GM21360 (cell line): ENCODE data around the gene NXT1.

Experiments used
- ATAC-seq: cut with Tn5 transposase; IDR thresholded peaks from one replicate; pipeline ENCODE4 v1.9.1; 2021; ENCODE audit warnings: mild to moderate bottlenecking, moderate library complexity; ENCODE audit not compliant: unreplicated experiment

Gene NXT1

DNA sequence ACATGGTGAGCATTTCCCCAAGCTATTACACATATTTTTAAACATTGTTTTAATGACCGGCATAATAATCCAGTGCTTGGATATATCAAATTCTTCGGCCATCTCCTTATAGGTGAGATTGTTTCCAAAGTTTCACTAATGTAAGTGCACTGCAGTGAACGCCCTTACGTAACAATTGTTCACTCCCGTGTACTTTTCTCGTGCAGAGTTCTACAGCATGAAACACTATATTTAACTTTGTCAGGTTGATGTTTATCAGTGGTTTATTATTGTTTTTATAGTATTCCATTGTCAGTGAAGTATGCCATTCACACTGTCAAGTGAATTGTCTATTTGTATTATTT, 7.9 kb downstream of the NXT1 start:
- no peak for ATAC-seq

DNA sequence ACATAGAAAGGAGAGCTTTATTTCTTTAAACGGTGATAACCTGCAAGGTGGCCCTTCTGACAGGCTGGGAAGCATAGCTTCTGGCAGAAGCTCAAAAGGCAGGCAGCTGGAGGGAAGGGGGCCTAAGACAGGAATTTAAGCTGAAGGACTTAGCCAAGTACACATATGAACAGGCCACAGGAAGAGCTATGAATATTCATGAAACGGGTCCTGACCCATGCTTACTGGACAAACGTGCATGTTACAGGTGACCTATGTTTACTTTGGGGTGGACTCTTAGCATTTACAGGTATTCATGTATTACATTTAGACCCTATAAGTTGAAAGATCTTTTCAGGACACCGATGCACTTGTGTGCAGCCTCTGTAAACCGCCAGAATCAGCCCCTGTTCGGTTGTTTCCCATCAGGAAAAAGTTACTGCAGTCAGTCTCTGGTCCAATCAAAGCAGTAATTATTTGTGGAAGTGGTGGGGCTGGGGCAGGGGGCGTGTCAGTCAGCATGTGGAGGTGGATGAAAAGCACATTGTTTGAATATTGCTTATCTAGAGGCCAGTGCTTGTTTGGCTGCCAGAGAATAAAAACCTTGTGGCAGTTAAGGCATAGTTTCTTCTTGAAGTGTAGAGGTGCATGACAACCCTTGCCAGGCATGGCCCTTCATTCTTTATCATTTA, 8.5 kb downstream of the NXT1 start:
- no peak for ATAC-seq

DNA sequence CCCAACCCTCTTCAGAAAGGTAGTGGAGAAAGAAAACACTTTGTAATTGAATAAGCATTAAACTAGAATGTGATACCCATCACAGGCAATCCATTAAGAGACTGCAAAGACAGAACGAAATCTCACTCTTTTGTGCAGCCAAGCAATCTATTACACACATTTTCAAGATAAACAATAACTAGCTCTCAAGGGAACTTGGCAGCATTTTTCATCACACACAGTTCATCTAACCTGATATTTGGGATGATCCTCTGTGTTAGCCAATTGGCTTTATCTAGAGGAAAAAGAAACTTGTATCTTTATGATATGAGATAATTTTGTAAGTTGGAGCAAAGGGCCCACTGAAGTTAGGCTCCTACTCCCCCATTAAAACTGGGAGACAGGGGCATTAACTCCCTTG, 9.9 kb downstream of the NXT1 start:
- no peak for ATAC-seq

DNA sequence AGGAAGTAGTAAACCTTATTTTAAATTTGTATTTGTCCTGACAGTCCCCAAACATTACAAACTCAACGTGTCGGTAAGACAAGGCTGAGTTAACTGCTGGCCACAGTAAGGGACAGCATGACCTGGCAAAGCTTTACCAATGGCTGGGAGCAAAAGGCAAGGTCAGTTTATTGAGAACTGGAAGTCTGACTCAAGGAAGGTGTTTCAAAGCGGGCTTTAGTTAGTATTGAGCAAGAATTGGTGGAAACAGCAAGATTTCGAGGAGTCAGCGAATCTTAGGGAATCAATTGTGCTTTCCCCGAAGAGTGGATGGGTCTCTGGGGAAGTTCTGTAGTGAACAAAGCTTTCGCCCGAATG, 10.5 kb downstream of the NXT1 start:
- no peak for ATAC-seq

DNA sequence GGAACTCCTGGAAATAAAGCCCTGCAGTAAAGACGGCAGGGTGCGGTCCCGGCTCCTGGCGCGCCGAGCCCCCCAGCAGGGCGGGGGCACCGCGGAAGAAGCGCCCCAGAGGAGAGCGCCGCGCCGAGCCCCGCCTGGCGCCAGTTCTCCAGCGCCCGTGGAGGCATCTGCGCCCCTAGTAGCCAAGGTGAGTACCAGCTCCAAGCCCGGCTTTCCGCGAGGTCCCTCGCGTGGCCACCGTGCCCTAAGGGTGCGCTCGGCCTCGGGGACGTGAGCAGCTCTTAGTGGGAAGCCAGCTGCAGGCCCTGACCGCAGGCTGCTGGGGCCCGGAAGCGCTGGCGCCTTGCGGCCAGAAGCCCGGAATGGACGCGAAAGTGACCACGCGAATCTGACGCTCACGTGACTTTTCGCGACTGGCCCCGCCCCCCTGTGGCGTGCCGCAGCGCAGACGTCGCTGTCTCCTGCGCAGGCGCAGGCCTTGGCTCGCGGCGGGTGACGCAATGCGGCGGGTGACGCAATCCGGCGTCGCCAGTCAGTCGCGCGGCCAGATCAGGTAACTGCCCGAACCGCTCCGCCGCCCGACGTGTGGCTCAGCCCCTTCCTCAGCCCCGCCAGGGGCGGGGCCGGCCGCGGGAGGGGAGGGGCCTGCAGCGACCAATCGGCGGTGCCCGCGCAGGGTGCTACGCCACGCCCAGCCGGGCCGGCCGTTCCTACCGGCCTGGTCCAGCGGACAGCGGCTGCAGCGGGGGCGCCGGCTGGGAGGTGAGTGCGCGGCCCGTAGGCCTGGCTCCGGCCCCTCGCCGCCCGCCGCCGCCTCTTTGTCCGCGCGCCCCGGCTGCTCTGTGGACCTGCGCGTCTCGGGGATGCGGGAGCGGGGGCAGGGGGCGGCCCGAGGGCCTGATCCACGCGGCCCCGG, 11.1 kb downstream of the NXT1 start, which contains the start of gene GZF1:
GZF1 (plus strand) TSS at position 707 of the 916 bp plus-strand sequence. CDS start 2,202 bp downstream, outside the sequence.
- ATAC-seq, result peak; percentile 61

DNA sequence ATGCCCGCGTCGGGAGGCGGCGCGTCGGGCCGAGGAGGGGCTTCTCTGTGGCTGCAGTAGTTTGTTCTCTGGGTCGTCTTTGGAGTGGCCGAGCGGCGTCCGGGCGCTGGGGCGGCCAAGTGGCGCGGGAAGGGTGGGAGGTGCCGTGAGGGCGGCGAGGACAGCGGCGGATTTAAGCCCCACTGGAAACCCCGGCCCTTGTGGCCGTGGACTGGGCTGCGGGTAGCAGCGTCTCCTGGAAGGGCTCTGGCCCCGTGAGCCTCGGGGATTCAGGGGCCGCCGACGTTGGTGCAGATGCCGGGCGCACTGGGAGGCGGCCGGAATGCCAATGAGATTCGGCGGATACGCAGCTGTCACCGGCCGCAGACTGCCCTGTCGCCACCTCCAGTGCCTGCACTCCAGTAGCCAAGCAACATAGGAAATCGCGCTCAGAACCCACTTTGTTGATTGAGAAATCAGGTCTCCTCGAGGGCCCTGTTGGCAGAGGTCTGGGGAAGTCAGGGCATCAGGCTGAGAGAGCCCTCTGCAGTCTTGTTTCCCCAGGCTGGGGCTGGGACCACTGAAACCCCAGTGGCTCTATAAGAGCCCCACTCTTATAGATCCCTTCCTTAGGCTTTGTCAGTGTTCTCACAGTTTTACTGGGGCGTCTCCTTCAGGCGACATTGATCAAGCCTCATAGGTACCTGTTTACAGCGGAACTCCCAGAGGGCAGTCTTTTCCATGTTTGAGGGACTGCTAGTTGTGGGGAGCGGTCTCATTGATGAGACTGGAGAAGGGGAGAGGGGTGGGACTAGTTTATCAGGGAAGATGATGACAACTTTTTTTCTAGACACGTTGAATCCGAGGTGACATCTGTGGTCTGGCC, 12.0 kb downstream of the NXT1 start:
- peak; percentile 11 for ATAC-seq

DNA sequence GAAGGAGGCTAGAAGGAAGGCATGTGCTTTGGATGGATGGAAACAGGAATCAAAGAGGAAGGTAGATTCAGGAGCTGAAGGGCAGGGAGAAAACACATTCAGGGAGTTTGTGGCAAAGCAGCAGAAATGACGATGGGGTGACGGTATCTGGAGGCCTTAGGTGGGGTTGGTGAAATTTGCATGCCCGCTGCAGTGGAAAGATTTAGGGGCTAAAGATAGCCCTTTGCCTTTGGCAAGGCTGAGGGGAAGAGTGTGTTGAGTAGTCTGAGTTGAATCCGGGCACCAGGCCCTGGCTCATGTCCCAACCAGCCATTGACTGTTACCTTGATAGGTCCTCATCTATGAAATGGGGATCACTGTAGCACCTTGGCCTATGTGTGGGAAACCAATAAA, 12.7 kb downstream of the NXT1 start:
- no peak for ATAC-seq

DNA sequence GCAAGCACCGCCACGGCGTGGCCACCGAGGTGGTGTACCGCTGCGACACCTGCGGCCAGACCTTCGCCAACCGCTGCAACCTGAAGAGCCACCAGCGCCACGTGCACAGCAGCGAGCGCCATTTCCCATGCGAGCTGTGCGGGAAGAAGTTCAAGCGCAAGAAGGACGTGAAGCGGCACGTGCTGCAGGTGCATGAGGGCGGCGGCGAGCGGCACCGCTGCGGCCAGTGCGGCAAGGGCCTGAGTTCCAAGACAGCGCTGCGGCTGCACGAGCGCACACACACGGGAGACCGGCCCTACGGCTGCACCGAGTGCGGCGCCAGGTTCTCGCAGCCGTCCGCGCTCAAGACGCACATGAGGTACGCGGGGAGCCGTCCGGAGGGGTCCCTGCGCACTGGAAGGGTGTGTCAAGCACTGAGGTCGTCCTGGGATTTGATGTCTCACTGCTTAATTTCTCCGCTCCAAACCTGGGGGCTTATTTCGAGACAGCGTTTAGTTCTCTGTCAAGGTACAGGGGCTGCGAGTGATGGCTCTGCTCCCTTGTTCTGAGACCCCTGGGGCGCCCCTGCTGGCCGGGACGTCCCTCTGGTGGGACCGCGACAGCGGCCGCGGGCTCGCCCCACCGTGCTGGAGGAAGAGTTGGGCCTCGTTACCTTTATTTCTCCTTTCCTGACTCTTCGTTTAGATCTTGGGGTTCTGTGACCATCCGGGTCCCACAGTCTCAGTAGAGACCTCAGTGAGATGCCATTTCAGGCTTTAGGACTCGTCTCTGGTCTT, 15.0 kb downstream of the NXT1 start:
- no peak for ATAC-seq

DNA sequence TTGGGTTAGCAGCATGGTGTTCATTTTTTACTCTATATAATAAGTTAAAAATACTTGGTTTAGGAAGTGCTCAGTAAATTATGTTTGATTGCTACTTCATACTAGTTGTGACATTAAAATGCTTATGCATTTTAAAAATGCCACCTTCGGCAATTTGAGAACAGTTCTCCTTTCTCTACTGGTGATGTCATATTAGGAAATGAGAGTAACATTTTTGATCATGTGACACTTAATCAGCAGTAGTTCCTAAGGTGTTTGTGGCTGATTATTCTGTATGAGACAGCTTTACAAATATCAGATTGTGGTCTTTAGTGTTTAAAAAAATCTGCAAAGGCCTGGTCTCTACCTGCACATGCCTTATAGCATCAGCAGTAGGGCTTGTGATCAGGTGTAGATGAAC, 15.8 kb downstream of the NXT1 start:
- no peak for ATAC-seq

DNA sequence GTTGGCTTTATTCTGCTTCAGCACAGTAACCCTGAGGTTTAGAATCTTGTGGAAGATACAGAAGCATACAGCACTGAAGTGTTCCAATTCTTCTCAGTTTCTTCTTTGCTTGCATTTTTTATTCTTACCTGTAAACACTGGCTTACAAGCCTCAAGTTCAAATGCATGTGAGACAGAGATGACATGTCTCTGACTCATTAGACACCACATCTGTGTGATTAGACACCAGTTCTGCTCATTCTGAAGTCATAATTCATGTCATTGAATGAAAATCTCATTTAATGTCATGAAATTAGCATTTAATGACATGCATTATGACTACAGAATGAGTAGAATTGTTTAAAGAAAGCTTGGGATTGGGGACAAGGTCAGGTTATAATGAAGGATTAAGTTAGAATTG, 17.2 kb downstream of the NXT1 start:
- ATAC-seq, result no peak

DNA sequence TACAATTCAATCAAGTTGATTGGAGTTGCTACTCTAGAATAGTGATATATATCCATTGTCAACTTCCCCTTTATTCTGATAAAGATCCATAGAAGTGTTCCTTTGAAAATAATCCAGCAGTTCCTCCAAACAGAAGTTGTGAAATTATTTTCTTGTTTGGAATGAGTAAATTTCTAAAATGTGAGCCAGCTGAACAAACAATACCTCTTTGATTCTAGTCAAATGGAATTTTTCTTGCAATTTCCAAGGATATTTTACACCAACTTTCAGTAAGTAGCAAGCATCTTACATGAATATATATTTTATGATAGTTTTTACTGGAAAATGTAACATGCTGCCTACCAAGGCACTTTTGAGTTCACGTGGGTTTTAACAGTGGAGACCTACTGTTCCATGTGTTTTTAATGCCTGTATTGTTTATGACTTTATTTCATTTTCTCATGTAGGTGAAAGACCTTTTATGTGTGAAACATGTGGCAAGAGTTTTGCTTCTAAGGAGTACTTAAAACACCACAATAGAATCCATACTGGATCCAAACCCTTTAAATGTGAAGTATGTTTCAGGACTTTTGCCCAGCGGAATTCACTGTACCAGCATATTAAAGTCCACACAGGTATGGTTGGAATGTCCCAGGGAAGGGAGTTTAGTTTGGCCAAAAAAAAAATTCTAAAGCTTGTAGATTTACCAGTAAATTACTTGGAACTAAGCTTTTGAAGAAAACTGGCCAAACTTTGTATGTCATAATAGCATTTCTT, 17.9 kb downstream of the NXT1 start:
- no peak for ATAC-seq

DNA sequence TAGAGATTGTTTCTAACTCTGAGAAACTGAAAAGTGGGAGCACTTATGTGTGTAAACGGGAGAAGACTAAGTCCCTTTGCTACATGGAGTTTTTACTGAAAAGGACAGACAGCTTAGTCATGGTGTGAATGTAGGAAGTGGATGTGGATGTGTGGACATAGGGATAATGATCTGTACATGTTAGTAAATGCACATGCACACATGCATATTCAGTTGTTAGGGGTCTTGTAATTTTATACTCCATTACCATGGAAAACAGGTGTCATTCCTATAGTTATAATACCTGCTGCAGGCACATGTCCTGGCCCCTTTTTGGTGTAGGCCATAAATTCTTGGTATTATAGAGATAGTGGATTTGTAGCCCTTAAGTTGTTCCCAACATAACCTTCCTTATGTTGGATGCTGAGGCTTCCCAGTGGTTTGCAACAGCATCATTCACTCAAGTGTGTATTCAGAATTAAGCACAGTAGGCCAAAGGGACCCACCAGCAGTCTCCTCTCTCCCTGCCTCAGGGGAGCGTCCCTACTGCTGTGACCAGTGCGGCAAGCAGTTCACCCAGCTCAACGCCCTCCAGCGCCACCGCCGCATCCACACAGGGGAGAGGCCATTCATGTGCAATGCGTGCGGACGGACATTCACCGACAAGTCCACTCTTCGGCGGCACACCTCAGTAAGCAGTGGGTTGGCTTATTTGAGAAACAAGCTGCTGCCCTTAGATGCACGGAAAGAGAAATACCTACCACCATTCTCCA, 18.7 kb downstream of the NXT1 start:
- ATAC-seq, result no peak

DNA sequence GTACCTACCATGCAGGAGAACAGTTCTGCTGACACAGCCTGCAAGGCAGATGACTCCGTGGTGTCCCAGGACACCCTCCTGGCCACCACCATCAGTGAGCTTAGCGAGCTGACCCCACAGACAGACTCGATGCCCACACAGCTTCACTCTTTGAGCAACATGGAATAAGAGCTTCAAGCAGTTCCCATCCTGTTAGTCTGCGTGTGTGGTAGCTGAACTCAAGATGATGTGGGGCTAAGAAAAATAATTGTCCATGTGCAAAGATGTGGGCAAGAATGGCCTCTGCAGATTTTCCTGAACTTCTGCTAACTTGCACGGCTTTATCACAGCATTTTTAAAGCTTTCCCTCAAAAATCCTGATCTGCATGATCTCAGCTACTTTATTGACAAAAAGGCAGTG, 19.7 kb downstream of the NXT1 start:
- ATAC-seq, result no peak

DNA sequence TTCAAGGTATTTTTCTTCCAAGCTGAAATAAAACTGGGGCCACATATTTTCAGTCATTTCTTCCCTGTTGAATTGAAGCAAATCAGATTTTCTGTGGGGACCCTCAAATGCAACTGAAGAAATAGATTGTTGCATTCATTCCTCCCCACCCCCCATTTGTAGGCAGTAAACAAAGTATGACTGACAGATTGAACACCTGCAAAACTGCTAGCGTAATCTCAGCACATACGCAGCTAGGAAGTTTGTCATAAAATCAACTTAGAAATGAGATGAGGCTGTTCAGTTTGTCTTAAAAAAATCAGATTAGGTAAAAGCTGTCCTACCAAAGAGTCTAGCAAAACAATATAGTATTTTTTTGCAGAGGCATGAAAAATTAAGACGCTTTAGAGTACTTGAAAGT, 20.3 kb downstream of the NXT1 start:
- ATAC-seq, result no peak

DNA sequence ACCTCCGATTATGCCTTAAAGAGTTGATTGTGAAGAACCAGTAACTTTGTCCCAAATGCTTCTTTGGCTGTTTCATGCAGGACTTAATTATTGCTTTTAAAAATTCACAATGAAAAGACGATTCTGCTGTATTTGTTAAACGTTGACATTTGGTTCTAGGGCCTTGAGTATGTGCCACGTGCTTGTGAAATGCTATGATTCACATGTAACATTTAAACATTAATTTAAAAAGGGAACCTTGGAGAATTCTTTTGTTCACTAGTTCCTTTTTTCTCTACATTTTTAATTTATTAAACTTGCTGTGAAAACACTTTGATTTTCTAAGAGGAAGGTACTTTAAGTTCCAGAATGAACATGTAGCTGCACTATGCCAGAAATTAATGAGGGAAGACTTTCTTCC, 20.9 kb downstream of the NXT1 start:
- ATAC-seq, result no peak

DNA sequence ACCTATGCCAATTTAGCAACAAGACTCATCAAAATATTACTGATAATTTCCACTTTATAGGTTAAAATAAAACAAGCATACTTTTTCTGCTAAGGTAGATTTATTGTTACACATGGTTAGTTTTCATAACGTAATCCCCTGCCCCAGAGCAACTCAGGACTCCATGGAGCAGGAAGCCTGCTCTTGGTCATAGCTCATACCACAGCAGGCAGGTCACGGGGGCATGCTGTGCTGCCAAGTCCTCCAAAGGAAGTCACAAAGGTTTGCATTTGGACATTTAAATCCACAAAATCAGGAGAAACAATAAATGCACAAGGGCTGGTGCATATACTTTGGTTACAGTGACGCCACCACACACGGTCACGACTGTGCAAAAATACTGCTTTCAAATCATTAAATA, 23.9 kb downstream of the NXT1 start:
- no peak for ATAC-seq

DNA sequence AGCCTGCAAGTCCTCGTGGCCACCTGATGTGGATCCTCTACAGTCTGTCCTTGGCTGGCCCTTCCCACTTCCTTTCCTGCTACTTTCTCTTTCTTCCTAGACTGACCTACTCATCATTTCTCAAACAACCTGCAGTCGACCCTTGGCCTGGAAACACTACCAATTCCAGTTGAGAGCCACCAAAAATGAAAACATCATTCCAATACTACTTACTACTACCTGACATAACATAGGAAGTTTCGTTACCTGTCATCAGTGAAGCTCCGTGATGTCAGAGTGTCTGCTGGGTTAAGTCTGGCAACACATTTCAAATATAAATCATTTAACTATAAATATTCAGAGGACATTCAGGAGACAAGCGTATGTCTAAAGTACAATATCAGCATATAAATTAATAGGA, 25.2 kb downstream of the NXT1 start:
- no peak for ATAC-seq

DNA sequence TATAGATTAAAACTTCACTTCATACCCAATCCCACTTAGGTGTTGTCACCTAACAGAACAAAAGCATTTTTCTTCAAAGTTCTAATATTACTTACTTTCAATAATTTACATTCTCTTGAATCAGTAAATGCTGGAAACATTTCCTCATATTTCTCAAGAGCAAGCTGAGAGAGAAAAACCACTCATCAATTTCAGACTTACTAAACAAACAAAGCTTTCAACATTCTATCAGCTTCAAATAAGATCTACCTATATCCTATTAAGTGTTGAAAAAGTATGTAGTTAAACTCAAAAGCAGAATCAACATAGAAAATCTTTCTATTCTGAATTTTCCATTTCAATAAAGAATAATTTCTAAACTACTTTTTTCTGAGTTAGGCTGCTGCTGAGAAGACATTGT, 29.2 kb downstream of the NXT1 start:
- no peak for ATAC-seq

DNA sequence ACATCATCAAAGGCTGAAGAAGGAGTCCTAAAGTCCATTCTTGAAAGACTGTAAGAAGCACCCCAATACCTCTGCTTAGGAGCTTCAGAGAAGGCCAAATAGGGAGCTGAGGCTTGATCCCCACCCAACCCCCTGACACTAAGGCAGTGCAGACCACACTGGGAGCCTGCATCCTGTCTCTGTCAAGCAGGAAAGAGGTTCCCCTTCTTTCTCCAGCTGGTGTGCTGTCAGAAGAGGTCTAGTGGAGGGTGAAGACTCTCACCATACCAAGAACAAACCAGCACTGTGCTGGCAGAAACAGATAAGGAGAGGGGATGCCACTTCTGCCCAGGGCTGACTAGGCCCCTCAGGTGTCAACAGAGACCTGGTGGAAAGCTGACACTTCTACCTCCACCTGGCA, 31.3 kb downstream of the NXT1 start:
- no peak for ATAC-seq
